Mesenchymal stem cell (in vitro differentiated cells and primary cell): ENCODE measurements around the gene B9D1.

Source experiments
- DNase-seq: peaks from one replicate; pipeline ENCODE4 v3.0.0-alpha.2; 2013
- H2AFZ ChIP-seq: one replicate; pipeline ENCODE4 v1.6.1; 2013; ENCODE audit warnings: low read depth, mild to moderate bottlenecking, control low read depth, inconsistent platforms, low read length, moderate library complexity
- H2AK5ac ChIP-seq: 2 replicates; pipeline ENCODE4 v1.6.1; 2013; ENCODE audit warnings: low read length, moderate library complexity, mild to moderate bottlenecking, inconsistent platforms; ENCODE audit not compliant: severe bottlenecking
- H2BK120ac ChIP-seq: one replicate; pipeline ENCODE4 v1.6.1; 2013; ENCODE audit warnings: low read depth, mild to moderate bottlenecking, inconsistent platforms, low read length, moderate library complexity
- H2BK12ac ChIP-seq, 2 experiments: one replicate each; pipeline ENCODE4 v1.6.1; 2013; ENCODE audit warnings: inconsistent platforms in 2 of 2, low read length in 2 of 2, mild to moderate bottlenecking in 2 of 2, moderate library complexity in 2 of 2, control low read depth in 1 of 2
- H2BK15ac ChIP-seq: one replicate; pipeline ENCODE4 v1.6.1; 2013; ENCODE audit warnings: mild to moderate bottlenecking, low read depth, inconsistent platforms; ENCODE audit not compliant: poor library complexity, severe bottlenecking
- H2BK5ac ChIP-seq: 2 replicates; pipeline ENCODE4 v1.6.1; 2013; ENCODE audit warnings: low read depth, mild to moderate bottlenecking, low read length, control low read depth, inconsistent platforms; ENCODE audit not compliant: poor library complexity, severe bottlenecking
- H3K14ac ChIP-seq, 2 experiments: one replicate each; pipeline ENCODE4 v1.6.1; 2013; ENCODE audit warnings: inconsistent platforms in 2 of 2, low read length in 2 of 2, control low read depth in 1 of 2, mild to moderate bottlenecking in 1 of 2, moderate library complexity in 1 of 2
- H3K18ac ChIP-seq, 2 experiments: one replicate each; pipeline ENCODE4 v1.6.1; 2013; ENCODE audit warnings: inconsistent platforms in 2 of 2, low read length in 2 of 2, control low read depth in 1 of 2, low read depth in 1 of 2, mild to moderate bottlenecking in 1 of 2
- H3K23ac ChIP-seq, 2 experiments: one replicate each; pipeline ENCODE4 v1.6.1; 2013; ENCODE audit warnings: inconsistent platforms in 2 of 2, low read length in 2 of 2, mild to moderate bottlenecking in 2 of 2, moderate library complexity in 2 of 2, control low read depth in 1 of 2
- H3K27ac ChIP-seq: 2 replicates; pipeline ENCODE4 v1.5.1; 2013; ENCODE audit warnings: mild to moderate bottlenecking, moderate library complexity, low read length, control low read depth, inconsistent platforms; ENCODE audit not compliant: poor library complexity, severe bottlenecking
- H3K27me3 ChIP-seq, 2 experiments: 2 replicates each; pipeline versions ENCODE4 v1.6.1 to v1.7.0; 2013; ENCODE audit warnings: low read length in 2 of 2, mild to moderate bottlenecking in 2 of 2, moderate library complexity in 2 of 2, control low read depth in 1 of 2, inconsistent platforms in 1 of 2; ENCODE audit not compliant: control insufficient read depth in 1 of 2, insufficient read depth in 1 of 2
- H3K36me3 ChIP-seq, 2 experiments: 2 replicates each; pipeline versions ENCODE4 v1.6.1 to v1.7.0; 2013; ENCODE audit warnings: low read length in 2 of 2, control low read depth in 1 of 2, inconsistent platforms in 1 of 2, low read depth in 1 of 2, mild to moderate bottlenecking in 1 of 2; ENCODE audit not compliant: insufficient read depth in 2 of 2, control insufficient read depth in 1 of 2
- H3K4ac ChIP-seq, 2 experiments: one replicate each; pipeline ENCODE4 v1.6.1; 2013; ENCODE audit warnings: inconsistent platforms in 2 of 2, low read length in 2 of 2, mild to moderate bottlenecking in 2 of 2, moderate library complexity in 2 of 2, control low read depth in 1 of 2, low read depth in 1 of 2
- H3K4me1 ChIP-seq: 2 replicates; pipeline ENCODE4 v1.6.1; 2013; ENCODE audit warnings: low read depth, low read length, control low read depth; ENCODE audit not compliant: control insufficient read depth, insufficient read depth
- H3K4me2 ChIP-seq: 2 replicates; pipeline ENCODE4 v1.6.1; 2013; ENCODE audit warnings: low read length, mild to moderate bottlenecking, inconsistent platforms; ENCODE audit not compliant: poor library complexity, severe bottlenecking
- H3K4me3 ChIP-seq, 2 experiments: 2 replicates each; pipeline versions ENCODE4 v1.5.1 to v1.7.0; 2013; ENCODE audit warnings: low read length in 2 of 2, mild to moderate bottlenecking in 2 of 2, control low read depth in 1 of 2, low read depth in 1 of 2; ENCODE audit not compliant: insufficient read depth in 1 of 2
- H3K79me1 ChIP-seq: replicated peaks from 2 replicates; pipeline ENCODE4 v1.6.1; 2013; ENCODE audit warnings: mild to moderate bottlenecking, control low read depth, low read length, inconsistent platforms; ENCODE audit not compliant: poor library complexity, severe bottlenecking
- H3K9ac ChIP-seq: 2 replicates; pipeline ENCODE4 v1.7.0; 2013; ENCODE audit warnings: mild to moderate bottlenecking, low read length, moderate library complexity
- H3K9me3 ChIP-seq: 2 replicates; pipeline ENCODE4 v1.7.0; 2013; ENCODE audit warnings: mild to moderate bottlenecking, low read length; ENCODE audit not compliant: control insufficient read depth
- H4K8ac ChIP-seq: one replicate; pipeline ENCODE4 v1.6.1; 2013; ENCODE audit warnings: inconsistent platforms, mild to moderate bottlenecking, low read length, moderate library complexity
- H4K91ac ChIP-seq: one replicate; pipeline ENCODE4 v1.6.1; 2013; ENCODE audit warnings: mild to moderate bottlenecking, low read length, inconsistent platforms
- WGBS: methylation state at CpG from one replicate; pipeline ENCODE4 v1.1.7; 2013; ENCODE audit warnings: mixed read lengths; 5-methylcytosine and 5-hydroxymethylcytosine counted together

The B9D1 gene

DNA sequence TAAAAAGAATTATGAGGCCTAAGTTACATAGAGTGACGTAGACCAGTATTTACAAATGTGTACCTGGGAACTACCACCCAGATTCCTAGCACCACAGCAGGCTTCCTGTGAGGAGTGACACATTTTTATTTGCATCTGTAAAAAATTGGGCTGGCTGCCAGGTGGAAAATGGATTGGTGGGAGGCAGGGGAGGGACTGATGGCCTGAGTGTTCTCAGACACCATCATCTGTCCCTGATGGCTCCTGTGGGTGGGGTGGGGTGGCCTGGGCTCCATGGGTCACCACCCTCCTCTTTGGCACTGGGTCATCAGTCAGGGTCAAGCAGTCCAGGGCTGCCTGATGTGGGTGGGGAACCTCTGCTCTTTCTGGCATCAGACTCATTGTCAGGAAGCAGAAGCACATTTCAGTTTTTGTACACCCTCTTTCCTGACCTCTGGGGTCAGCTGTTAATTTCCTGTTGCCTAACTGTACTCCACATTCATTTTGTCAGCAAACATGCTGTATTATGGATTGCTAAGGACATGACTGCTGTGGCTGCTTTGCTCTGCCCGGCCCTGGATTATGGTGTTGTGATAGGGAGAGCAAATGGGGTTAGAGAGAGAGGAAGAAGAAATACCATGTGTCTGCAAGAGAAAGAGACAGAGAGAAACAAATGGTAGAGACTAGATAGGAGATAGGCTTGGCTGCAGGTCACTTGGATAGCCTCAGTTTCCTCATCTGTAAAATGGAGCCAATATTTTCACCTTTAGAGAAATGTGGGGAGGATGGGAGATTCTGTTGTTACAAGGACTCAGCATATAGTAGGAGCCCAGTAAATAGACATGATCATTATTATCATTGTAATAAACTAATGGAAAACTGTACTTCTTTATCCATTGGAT, 36.0 kb upstream of the B9D1 start:
- no peak overlapping the region for H3K23ac ChIP-seq
- no peaks in the 10 kb centered on the region for H3K9me3 ChIP-seq
- H2BK5ac ChIP-seq = no peak overlapping the region
- H2AFZ ChIP-seq = no peak overlapping the region
- H3K36me3 ChIP-seq = no peaks in the 10 kb centered on the region
- peaks cover 2% of the 10 kb centered on the region for H3K4me1 ChIP-seq
- no peak overlapping the region for H3K14ac ChIP-seq
- peak overlapping the region; percentile 1 to 88 for H2BK12ac ChIP-seq
- no peak overlapping the region for H3K4me2 ChIP-seq
- peak overlapping the region; percentile 67 for H2BK15ac ChIP-seq
- no peak overlapping the region for H3K27ac ChIP-seq
- peak overlapping the region; percentile 97 for H4K91ac ChIP-seq
- no peak overlapping the region for H3K9ac ChIP-seq
- peaks cover 0 to 3% of the 10 kb centered on the region in 2 experiments for H3K27me3 ChIP-seq
- peak; percentile 35 for DNase-seq
- no peak overlapping the region for H2BK120ac ChIP-seq
- H3K4me3 ChIP-seq = no peak overlapping the region
- peak overlapping the region; percentile 91 for H4K8ac ChIP-seq
- H3K4ac ChIP-seq = peak overlapping the region in 1 of 2 experiments; percentile 79
- H3K18ac ChIP-seq = peak overlapping the region; percentile 61 to 89
- WGBS = 54% methylated on average over 2 of the region's 2 CpGs
- H3K79me1 ChIP-seq = no peaks in the 10 kb centered on the region
- no peak overlapping the region for H2AK5ac ChIP-seq

DNA sequence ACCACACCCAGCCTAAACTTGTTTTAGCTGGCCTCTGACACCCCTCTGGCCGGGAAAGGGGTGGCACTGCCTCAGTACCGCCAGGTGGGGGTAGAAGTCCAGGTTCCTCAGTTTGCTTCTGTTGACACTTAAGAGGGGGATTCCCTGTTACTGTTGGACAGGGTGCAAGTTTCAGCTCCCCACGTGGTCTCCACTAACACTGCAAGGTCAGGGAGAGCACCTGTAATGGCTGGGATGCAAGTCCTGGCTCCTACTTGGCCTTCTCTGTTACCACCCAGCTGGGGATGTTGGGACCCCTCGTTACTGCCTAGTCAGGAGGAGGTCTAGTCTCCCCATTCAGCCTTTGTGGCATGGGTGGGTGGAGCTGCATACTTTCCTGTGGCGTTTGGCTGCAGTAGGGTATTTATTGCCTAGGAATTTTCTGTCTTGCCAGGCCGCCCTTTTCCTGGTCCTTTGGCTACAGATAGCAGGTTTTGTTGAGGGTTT, 35.1 kb upstream of the B9D1 start:
- H2AFZ ChIP-seq = no peak overlapping the region
- H2BK5ac ChIP-seq = no peak overlapping the region
- no peak overlapping the region for H2BK15ac ChIP-seq
- H3K9me3 ChIP-seq = no peaks in the 10 kb centered on the region
- no peak overlapping the region for H2AK5ac ChIP-seq
- no peak overlapping the region for H3K23ac ChIP-seq
- H2BK120ac ChIP-seq = peak overlapping the region; percentile 91
- H3K36me3 ChIP-seq = no peaks in the 10 kb centered on the region
- H3K4me2 ChIP-seq = no peak overlapping the region
- WGBS = 62% methylated on average over 6 of the region's 6 CpGs
- no peak overlapping the region for H3K9ac ChIP-seq
- peak overlapping the region; percentile 55 for H4K8ac ChIP-seq
- peaks cover 2% of the 10 kb centered on the region for H3K4me1 ChIP-seq
- DNase-seq = no peak
- peaks cover 0 to 7% of the 10 kb centered on the region in 2 experiments for H3K27me3 ChIP-seq
- H3K79me1 ChIP-seq = no peaks in the 10 kb centered on the region
- H3K27ac ChIP-seq = no peak overlapping the region
- peak overlapping the region in 1 of 2 experiments; percentile 35 for H3K14ac ChIP-seq
- no peak overlapping the region for H3K4me3 ChIP-seq
- peak overlapping the region; percentile 53 for H4K91ac ChIP-seq
- H3K18ac ChIP-seq = peak overlapping the region in 1 of 2 experiments; percentile 46
- H2BK12ac ChIP-seq = peak overlapping the region; percentile 45 to 61
- H3K4ac ChIP-seq = no peak overlapping the region

DNA sequence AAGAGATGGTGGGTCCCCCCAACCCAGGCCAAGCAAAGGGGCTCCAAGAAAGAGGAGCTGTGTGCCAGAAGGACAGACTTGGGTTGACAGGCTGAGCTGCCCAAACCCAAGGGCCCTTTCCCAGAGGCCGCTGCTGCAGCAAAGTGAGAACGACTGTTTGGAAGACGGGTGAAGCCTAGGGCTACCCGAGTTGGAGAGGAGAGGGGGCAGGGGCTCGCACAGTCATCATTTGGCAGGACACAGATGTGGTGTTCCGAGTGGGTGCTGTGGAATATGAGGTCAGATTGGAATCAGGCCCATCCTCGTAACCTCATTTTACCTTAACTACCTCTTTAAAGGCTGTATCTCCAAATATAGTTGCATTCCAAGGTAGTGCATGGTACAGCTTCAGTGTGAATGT, 29.8 kb upstream of the B9D1 start:
- Histone ChIP-seq H3K4ac (peak overlapping the region in 1 of 2 experiments; percentile 19), H4K8ac (no peak overlapping the region), H3K9ac (no peak overlapping the region), H3K4me3 (no peak overlapping the region), H3K4me2 (no peak overlapping the region), H3K36me3 (no peaks in the 10 kb centered on the region), H3K4me1 (peaks cover 10% of the 10 kb centered on the region), H3K18ac (no peak overlapping the region), H3K79me1 (no peaks in the 10 kb centered on the region), H3K9me3 (no peaks in the 10 kb centered on the region), H2BK12ac (peak overlapping the region in 1 of 2 experiments; percentile 86), H2AFZ (no peak overlapping the region), H2AK5ac (no peak overlapping the region), H3K14ac (peak overlapping the region in 1 of 2 experiments; percentile 59), H3K27me3 (peaks cover 0 to 21% of the 10 kb centered on the region in 2 experiments), H3K27ac (no peak overlapping the region), H2BK120ac (no peak overlapping the region), H2BK5ac (no peak overlapping the region), H4K91ac (peak overlapping the region; percentile 20), H2BK15ac (no peak overlapping the region), H3K23ac (no peak overlapping the region)
- DNase-seq = no peak
- 89% methylated on average over 4 of the region's 7 CpGs for WGBS

DNA sequence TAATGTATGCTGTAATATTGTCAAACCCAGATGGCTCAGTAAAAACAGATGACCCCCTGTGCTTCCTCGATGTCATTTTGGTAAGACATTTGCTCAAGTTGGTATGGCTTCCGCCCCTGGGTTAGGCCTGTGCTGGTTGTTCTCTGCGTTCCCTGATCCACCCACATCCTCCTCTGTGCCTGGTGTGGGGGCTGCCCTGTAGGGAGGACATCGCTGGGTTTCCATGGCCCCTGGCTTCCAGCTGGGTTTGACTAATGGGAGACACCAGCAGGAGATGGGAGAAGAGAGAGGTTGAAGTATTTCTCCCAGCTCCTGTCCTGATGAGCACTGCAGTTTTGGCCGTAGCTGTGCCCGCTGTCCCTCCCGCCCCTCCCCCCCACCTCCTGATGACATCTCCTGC, 28.9 kb upstream of the B9D1 start:
- DNase-seq = no peak
- no peak overlapping the region for H4K8ac ChIP-seq
- no peak overlapping the region for H3K4me2 ChIP-seq
- H3K23ac ChIP-seq = no peak overlapping the region
- H3K14ac ChIP-seq = no peak overlapping the region
- H3K4me1 ChIP-seq = peaks cover 16% of the 10 kb centered on the region
- 93% methylated on average over 5 of the region's 7 CpGs for WGBS
- no peaks in the 10 kb centered on the region for H3K79me1 ChIP-seq
- no peak overlapping the region for H2AFZ ChIP-seq
- no peak overlapping the region for H3K9ac ChIP-seq
- peak overlapping the region; percentile 20 to 79 for H2BK12ac ChIP-seq
- H3K9me3 ChIP-seq = no peaks in the 10 kb centered on the region
- H3K27ac ChIP-seq = no peak overlapping the region
- H3K27me3 ChIP-seq = peaks cover 0 to 21% of the 10 kb centered on the region in 2 experiments
- no peak overlapping the region for H2BK120ac ChIP-seq
- H3K4ac ChIP-seq = no peak overlapping the region
- H2AK5ac ChIP-seq = no peak overlapping the region
- peak overlapping the region; percentile 2 for H4K91ac ChIP-seq
- no peak overlapping the region for H2BK5ac ChIP-seq
- H2BK15ac ChIP-seq = no peak overlapping the region
- no peak overlapping the region for H3K4me3 ChIP-seq
- no peak overlapping the region for H3K18ac ChIP-seq
- H3K36me3 ChIP-seq = no peaks in the 10 kb centered on the region
